Hematopoietic multipotent progenitor cell treated with erythropoietin and hydrocortisone succinate and interleukin-3 and kit ligand, for 4 days (in vitro differentiated cells): ENCODE measurements around the gene SLC9A8.
A peak's percentile ranks its signal among the peaks of the same experiment; 100 is the strongest.

Experiments
- DNase-seq: peaks from one replicate; pipeline ENCODE4 v3.0.0-alpha.2; 2015

The SLC9A8 gene

DNA sequence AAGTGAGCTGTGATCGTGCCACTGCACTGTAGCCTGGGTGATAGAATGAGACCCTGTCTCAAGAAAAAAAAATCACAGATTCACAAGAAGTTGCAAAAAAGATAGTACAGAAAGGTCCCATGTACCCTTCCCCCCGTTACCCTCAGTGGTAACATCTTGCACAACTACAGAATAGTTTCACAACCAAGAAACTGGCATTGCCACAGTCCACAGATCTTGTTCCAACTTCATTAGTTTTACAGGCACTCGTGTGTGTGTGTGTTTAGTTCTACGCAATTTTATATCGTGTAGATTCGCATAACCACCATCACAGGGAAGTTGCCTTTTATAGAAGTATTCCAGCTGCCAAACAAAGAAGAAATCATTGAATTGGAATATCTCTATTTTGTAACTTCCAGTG lies 83.6 kb downstream of the SLC9A8 start:
- peak; percentile 75 for DNase-seq

DNA sequence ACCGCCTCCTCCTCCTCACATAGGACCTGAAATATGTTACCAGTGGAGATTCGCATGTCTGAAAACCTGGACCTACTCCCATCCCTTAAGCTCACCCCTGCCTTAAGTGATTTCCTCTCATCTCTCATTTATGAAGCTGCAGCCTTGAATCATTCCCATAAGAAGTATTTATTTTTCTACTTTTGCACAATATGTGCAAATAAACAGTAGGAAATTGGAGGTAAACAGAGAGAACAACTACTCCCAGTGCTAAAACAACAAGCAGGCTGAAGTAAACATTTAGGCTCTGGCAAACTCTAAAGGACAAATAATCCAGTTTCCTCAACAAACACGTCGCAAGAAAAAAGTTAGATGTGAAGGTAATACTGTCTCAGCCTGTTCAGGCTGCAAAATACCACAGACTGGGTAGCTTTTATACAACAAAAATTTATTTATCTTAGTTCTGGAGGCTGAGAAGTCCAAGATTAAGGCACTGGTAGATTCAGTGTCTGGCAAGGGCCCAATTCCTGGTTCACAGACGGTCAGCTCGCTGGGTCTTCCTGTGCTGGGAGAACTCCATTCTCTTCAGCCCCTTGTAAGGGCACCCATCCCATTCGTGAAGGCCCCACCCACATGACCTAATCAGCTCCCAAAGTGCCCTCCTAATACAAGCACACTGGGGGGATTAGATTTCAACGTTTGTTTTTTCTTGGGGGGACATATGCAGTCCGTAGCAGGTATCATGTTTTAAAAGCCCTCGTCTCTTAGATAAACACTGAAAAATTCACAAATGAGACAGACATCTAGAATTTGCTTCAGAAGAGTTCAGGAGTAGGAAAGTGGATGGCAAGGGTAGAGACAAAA lies 87.1 kb downstream of the SLC9A8 start:
- no peak for DNase-seq

DNA sequence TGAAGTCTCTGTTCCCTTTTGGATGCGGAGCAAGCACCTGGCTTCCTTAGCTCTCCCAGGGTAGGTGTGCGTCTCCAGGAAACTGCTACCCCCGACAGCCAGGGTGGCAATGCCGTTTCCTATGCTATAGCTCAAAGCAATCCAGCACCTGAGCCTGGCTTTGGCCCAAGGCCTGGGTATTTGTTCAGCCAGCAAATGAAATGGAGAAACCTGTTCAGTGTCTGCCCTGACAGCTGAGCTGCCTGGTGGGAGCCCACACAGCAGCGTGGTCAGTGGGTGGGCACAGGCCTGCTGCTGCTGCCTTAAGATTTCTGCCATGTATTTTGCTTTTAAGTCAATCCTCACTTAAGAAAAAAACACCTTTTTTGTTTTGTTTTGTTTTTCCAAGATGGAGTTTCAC lies 89.0 kb downstream of the SLC9A8 start:
- no peak for DNase-seq

DNA sequence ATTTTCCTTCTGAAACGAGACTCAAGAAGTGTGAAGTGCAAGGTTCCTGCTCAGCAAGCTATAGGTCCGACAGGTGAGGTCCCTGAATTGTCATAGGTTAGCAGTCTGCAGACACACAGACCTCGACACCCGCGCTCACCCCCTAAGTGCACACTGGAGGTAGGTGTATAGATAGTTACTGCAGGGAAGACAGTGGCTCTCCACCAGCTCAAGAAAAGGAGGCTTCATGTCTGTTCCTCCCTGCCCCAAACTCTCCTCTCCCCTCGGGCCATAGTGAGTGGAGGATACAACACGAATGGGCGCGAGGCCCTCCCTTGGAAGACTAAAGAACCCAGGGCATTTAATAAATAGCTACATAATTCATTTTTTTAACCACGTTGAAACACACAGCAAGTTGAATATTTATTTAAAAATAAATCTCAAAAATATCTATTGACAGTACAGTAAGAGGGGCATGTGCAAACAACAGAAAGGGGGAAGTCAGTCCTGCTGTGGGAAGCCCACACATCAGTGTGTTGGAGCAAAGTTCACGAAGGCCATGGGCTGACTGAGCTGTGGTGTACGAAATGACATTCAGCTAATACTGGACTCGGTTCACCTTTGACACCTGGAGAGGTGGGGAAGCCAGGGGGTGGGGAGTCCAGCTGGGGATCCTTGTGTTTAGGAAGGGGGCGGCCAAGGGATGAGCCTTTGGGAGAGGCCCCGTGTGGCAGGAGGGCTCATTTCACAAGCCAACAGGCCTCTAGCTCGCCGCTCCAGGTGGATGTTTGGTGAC lies 92.0 kb downstream of the SLC9A8 start:
- DNase-seq, result no peak

DNA sequence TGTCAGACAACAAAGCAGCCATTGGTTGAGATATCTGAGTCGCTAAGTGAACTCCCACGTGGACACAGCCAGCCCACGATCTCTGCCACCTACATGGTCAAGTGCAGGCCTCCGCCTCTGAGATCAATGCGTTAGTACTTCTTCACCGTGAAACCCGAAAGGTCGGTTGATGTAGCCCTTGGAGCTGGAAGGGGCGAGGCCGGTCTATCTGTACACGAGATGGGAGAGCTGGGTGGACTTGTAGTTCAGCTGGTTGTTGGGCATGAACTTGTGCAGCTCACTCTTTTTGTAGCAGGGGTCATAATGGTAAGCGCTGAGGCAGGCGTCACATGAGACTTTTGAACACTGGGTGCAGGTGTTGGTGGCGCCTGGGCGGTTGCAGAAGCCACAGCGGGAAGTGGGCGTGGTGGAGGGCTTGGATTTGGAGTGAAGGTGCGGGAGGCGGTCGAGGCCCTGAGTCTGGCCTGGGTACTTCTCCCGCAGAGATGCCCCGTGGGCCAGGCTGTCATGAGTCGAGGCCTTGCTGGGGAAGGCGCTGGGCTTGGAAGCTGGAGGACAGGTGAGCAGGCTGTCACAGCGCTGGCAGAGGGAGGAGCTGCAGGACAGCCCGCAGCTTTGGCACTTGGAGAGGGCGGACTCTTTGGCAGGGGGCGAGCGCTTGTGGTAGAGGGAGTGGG lies 92.9 kb downstream of the SLC9A8 start:
- DNase-seq, result no peak

DNA sequence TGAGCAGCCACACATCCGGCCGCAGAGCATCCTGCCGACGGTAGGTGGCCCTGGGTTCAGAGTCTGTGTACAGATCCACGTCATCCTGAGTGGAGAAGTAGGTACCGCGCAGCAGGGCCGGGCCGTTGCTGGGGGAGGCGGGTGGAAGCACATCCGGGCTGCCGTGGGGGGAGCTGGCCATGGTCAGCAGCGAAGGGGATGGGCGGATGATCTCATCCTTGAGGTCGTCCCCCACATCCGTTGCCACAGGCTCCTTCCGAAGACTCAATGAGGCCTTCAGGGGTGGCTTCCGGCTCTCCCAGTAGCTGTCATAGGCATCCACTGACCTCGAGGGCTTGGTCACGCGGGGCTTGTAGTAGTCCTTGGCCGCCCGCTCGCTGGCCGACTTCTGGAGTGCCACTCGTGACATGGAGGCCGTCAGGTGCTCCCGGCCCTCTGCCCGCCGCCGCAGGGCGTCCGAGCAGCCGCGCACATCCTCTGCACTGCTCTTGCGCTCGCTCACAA lies 93.5 kb downstream of the SLC9A8 start:
- DNase-seq, result no peak

DNA sequence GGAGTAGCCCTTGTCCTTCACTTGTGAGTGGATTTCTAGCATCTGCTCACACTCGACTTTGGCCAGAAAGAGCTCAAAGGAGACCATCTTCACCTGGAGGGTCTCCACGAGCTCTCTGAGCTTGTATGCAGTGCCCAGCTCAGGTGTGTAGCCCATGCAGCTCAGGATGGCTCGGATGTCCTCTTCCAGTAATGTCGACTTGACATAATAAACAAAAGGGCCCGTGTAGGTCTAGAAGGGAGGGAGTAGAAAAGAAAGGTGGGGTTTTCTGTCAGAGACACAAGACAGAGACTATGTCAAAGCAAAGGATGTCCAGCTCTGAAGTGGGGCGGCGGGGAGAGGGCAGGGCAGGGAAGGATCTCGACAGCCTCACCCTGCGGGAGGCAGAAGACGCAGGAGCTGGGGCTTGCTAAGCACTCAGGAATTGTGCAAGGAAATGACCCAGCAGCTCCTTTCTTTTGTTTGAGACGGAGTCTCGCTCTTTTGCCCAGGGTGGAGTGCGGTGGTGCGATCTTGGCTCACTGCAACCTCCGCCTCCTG lies 94.1 kb downstream of the SLC9A8 start:
- DNase-seq, result no peak

DNA sequence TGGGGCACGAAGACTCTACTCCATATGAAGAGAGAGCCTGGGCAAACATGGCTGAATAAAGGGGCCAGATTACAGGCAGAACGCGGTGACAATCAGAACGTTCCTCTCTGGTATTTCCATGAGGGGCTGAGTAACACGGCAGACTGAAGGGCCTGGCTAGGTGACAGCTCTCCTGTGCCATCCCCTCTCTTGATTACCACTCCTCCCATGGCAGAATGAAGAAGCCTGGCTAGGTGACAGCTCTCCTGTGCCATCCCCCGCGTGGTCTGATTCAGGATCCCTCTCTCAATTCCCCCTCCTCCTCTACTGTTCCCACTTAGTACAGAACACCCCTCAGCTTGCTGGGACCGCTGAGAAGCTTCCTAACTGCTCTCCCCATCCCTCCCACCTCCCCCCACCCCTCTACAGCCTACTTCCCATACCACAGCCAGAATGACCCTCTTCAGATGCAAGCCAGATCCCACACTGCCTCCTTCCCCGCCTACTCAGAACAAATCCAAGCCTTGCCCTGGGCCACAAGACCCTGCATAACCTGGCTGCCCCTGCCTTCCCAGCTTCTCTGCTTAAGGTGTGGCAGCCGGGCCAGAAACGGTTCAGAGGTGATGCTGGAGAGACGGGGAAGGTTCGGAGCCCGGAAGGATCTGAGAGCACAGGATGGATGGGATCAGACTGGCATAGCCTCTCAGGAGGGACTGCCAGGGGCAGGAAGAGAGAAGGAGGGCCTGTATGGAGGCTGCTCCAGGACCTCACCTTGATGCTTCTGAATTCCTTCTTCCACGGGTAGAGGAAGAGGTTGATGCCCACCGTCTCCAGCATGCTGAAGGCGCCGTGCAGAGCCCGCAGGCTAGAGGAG lies 95.0 kb downstream of the SLC9A8 start:
- DNase-seq, result no peak

DNA sequence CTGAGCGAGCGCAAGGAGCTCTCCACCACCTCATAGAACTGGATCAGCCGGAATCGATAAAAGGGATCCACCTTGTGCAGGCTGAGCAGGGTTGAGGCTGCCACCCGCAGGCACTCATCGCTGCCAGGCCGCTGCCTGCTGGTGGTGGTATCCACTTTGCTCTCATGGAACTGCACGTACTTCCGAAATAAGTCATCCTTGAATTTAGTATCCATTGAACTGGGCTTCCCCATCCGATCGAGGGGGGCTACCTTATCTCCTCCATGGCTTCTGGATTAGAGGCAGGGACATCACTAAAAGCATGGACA lies 95.6 kb downstream of the SLC9A8 start:
- DNase-seq, result no peak

DNA sequence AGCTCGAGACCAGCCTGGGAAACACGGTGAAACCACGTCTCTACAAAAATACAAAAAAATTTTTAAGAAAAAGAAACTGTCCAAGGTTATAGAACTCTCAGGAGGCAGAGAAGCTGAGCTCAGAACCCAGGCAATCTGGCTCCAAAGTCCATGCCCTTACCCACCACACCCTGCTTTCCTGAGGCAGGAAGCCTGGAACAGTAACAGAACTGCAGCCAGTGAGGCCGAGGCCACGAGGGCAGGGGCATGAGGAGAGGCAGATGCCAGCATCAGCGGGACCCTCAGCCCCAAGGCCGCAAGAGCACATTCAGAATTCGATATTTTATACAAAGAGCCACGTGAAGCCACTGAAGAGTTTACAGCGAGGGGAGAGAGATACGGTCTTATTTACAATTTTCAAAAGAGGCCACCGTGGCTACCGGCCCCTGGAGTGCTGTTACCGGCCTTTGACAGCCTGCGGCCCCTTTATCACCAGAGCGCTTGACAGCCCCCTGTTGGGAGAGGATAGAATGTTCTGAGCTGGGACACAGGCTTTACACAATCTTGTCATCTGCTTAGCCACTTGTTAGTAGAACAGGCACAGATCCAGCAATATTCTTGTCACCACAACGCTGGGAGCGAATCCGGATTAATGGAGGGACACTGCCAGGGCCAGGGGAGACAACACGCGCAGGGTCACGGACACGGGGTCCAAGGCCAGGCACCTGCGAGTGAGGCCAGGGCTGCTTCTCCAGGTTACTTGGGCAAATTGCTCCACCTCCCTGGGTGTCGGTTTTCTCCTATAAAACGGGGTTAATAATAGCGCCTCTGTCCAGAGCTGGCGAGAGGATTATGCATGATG lies 97.1 kb downstream of the SLC9A8 start:
- DNase-seq, result peak; percentile 58

DNA sequence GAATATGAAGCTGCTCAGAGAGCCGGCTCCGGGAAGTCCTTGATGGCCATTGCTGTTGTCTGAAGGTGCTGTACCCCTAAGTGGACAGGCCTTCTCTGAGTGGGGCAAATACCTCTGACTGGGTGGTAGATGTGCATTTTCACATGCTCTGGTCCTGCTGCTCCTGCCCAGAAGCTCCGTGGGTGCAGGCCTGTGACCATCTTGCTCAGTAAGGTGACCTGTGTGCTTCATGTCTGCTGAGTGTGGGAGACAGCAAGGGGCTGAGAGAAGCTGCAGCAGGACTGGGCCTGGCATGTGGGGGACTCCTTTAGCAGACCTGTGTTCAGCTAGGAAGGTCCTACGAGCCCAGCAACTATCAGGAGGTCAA lies 97.7 kb downstream of the SLC9A8 start:
- no peak for DNase-seq

DNA sequence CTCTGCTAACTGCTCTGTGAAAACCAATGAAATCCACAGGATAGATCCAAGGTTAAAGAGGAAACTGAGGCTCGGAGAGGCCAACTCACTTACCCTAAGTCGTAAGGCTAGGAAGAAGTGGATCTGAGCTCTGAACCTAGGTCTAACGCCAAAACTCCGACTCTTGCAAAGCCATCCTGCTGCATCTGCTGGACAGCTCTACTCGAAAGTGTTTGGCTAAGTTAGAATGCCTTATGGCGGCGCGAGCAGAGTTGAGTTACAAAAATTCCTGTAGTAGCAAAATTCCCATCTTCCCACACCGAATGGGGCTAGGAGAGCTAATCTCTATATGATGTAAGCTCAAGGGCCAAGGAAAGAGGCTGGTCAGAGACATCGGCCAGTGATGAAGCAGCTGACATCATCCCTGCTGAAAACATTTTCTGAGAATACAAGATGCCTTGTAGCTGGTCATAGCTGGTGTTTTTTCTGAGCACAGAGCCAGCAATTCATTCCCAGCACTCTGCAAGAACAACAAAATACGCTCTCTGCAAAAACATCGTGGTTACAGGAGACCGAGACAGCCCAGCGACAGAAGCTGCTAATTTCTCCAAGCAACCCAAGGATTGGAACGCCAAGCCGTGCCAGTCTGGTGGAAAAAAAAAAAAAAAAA lies 100.9 kb downstream of the SLC9A8 start:
- no peak for DNase-seq

DNA sequence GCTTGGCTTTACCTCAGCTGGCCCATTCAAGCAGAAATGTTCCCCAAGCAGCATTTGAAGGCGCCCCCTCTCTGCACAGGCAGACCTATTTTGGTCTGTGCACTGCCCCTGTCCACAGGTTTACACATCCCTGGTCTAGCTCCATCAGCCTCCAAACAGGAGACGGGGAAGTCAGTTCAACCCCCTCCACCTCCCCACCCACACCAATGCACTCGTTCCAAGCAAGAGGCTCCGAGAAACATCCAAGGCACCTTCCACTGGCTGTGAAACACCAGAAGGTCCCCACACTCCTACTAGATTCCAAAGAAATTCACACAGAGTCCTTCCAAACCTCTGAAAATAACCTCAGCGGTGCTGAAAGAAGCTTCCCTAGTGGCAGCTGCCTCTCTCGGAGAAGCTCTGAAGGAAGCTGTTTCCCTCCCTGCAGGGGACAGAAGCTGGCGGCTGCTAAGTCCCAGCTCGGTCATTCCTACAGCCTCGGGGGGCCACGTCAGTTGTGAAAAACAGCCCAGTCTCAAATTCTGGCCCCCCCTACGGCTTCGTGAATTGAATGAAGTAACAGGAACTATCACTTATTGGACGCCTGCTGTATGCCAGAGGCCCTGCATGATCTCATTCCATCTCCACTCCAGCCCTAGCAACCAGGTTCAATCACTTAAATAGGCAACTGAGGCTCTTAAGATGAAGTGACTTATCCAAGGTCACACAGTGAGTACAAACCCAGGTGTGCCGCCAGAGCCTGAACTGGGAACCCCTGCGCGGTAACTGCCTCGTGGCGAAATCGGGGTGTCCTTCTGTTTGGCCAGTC lies 101.9 kb downstream of the SLC9A8 start:
- peak; percentile 38 for DNase-seq

DNA sequence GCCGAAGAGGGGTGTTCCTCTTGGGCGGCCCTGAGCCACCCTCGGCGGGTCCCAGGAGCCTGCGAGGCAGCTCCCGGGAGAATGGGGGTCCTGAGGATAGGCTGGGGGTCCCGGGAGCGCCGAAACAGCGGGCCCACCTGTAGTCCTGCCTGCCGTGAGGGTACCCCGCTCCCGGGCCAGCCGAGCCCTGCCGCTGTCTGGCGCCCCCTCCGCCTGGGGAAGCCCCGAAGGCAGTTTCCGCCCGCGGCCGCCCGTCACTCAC lies 102.4 kb downstream of the SLC9A8 start:
- DNase-seq, result no peak

DNA sequence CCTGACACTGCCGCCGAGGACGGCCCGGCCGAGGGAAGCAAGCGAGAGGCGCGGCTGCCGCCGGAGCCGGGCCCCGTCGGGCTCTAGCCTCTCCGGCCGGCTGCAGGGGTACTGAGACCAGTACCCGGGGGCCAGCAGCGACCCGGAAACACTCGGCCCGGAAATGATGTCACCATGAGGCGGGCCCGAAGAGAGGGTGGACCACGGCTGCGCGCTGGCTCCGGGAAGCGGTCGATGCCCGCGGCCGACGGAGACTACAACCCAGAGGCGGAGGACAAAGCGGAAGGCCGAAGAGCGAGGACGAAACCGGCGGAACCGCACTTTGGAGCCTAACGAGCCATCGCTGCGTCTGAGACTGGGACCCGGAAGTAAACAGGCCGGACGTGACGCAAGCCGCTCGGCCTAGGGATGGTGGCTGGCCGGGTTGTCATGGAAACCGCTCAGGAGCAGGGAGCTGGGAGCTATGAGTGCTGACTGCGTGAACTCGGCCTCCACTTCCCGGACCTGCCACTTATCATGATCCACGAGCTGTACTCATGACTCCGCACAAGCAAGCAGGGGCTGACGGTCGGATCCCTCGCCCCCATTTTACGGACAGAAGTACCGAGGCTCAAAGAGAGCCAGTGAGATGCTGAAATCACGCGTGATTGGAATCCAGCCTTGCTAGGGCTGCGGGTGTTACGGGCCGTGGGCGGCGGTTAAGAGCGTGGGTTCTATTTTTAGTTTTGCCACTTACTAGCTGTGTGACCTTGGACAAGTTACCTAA lies 102.9 kb downstream of the SLC9A8 start, which contains the start of gene SPATA2:
SPATA2 (minus strand) TSS at position 150 of the 766 bp plus-strand sequence. CDS start 7,039 bp downstream, outside the sequence.
- DNase-seq, result peak; percentile 98

DNA sequence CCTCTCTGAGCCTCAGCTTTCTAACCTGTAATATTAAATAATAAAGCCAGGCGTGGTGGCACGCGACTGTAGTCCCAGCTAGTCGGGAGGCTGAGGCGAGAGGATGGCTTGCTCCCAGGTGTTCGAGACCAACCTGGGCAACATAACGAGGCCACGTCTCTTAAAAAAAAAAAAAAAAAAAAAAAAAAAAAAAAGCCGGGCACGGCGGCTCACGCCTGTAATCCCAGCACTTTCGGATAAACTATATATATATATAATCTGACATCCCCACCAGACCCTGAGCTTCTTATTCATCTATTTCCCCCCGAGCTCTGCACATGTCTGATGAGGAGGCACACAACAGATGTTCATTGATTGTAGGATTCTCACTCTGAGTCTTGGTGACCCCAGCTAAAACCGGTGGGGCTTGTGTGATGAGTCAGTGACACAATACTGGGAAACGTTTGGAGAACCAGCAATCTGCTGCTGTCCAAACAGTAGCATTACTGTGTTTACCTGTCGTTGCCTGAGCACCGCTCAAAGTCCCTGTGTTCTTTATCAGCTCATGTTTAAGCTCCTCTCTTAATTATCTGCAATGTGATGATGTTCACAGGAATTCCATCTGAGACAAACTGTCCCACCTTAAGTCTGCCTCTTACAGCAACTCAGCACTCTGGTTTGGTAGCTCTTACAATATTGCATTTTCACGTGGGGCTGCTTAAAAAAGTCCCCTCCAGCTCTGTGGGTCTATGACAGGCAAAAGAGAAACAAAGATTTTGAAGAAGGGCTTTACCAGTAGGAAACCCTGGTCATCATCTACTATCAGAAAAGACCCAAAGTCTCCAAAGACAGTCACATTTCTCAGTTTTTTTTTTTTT lies 103.7 kb downstream of the SLC9A8 start:
- DNase-seq, result peak; percentile 41

DNA sequence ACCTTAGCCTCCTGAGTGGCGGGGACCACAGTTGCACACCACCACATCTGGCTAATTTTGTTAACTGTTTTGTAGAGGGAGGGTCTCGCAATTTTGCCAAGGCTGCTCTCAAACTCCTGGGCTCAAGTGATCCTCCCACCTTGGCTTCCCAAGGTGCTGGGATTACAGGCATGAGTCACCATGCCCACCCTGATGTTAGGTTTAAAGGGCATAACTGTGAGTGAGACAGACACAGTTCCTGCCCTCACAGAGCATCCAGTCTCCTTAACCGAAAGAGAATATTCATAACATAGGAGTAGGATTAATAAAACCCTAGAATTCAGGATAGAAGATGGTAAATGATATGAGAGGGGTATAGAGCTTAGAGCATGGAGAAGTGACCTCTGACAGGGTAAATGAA lies 105.8 kb downstream of the SLC9A8 start:
- DNase-seq, result no peak

DNA sequence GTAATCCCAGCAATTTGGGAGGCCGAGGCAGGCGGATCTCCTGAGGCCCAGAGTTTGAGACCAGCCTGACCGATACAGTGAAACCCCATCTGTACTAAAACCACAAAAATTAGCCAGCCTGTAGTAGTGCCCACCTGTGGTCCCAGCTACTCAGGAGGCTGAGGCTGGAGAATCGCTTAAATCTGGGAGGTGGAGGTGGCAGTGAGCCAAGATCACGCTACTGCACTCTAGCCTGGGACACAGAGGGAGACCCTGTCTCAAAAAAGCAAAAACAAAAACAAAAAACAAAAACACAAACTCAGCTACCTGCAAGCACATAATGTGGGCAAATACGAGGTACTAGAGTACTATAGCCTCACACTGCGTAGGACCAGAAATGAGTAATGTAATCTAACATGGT lies 106.4 kb downstream of the SLC9A8 start:
- DNase-seq, result no peak
